ENCODE results near the gene MFAP2.

Gene MFAP2

GRCh38 chr1:17005365-17005740, 24.9 kb upstream of the MFAP2 start:
- Histone ChIP-seq H3K4me1 (peaks cover 0 to 8% (median 3%) of the 10 kb centered on the region in 4 donors), H3K9me3 (no peaks in the 10 kb centered on the region), H3K27me3 (no peaks in the 10 kb centered on the region), H3K4me3 (no peak overlapping the region), H3K27ac (no peak overlapping the region), H3K36me3 (peaks cover 39 to 58% (median 45%) of the 10 kb centered on the region in 3 donors)
- intact Hi-C loops (cut with DNase I; ENCODE audit: low total_unique reads): no loop called here
- no peak for TF ChIP-seq CTCF (IDR thresholded peaks at IDR 0.05)
- DNase-seq: no peak

GRCh38 chr1:17004466-17005364, 24.3 kb upstream of the MFAP2 start:
- H3K27me3 ChIP-seq: no peaks in the 10 kb centered on the region
- no peak for DNase-seq
- peaks cover 43 to 65% (median 51%) of the 10 kb centered on the region in 3 donors for H3K36me3 ChIP-seq
- no peak for TF ChIP-seq CTCF (IDR thresholded peaks at IDR 0.05)
- no peak overlapping the region for H3K27ac ChIP-seq
- H3K9me3 ChIP-seq: no peaks in the 10 kb centered on the region
- intact Hi-C loops (cut with DNase I; ENCODE audit: low total_unique reads): no loop called here
- H3K4me3 ChIP-seq: no peak overlapping the region
- peaks cover 0 to 2% (median 0%) of the 10 kb centered on the region in 4 donors for H3K4me1 ChIP-seq

- no peak for TF ChIP-seq CTCF (IDR thresholded peaks at IDR 0.05)
- no peak overlapping the region for H3K27ac ChIP-seq
- no peaks in the 10 kb centered on the region for H3K9me3 ChIP-seq
- no peak for DNase-seq
- no peak overlapping the region for H3K4me3 ChIP-seq
- H3K27me3 ChIP-seq: no peaks in the 10 kb centered on the region
- H3K36me3 ChIP-seq: peaks cover 58 to 87% (median 73%) of the 10 kb centered on the region in 3 donors
- no peaks in the 10 kb centered on the region for H3K4me1 ChIP-seq
- intact Hi-C loops (cut with DNase I; ENCODE audit: low total_unique reads): no loop called here
Measured at GRCh38 chr1:17002524-17002902, 22.1 kb upstream of the MFAP2 start.

- intact Hi-C loops (cut with DNase I; ENCODE audit: low total_unique reads): no loop called here
- no peak for TF ChIP-seq CTCF (IDR thresholded peaks at IDR 0.05)
- no peaks in the 10 kb centered on the region for H3K9me3 ChIP-seq
- H3K36me3 ChIP-seq: peaks cover 64 to 92% (median 79%) of the 10 kb centered on the region in 3 donors
- no peak for DNase-seq
- H3K27ac ChIP-seq: no peak overlapping the region
- H3K27me3 ChIP-seq: no peaks in the 10 kb centered on the region
- no peak overlapping the region for H3K4me3 ChIP-seq
- no peaks in the 10 kb centered on the region for H3K4me1 ChIP-seq
Measured at GRCh38 chr1:17001760-17002523, 21.5 kb upstream of the MFAP2 start.

GRCh38 chr1:16999863-17000262, 19.4 kb upstream of the MFAP2 start:
- TF ChIP-seq CTCF (IDR thresholded peaks at IDR 0.05): no peak
- intact Hi-C loops (cut with DNase I; ENCODE audit: low total_unique reads): no loop called here
- Histone ChIP-seq H3K27me3 (no peaks in the 10 kb centered on the region), H3K4me1 (no peaks in the 10 kb centered on the region), H3K4me3 (no peak overlapping the region), H3K27ac (no peak overlapping the region), H3K9me3 (no peaks in the 10 kb centered on the region), H3K36me3 (peaks cover 70 to 98% (median 87%) of the 10 kb centered on the region in 3 donors)
- no peak for DNase-seq

All from tibial artery (tissue), 4 donors.